HCT116 (cell line): ENCODE data around the gene APOH. TPM values are rescaled to one million over a fixed set of nuclear protein-coding genes. Genes with fewer than 3 reads are reported as not detected.

Source experiments
- ATAC-seq: fragments of 200-7000 bp; cut with Tn5 transposase; 2 replicates; pipeline ENCODE4 v1.9.1; 2020; ENCODE audit warnings: mild to moderate bottlenecking, moderate library complexity
- BruUV-seq: library from RNA; stranded (reverse); fragments of 400-500 nt; replicated peaks from 2 replicates; lab custom pipeline; 2021; lab: Mats Ljungman, UMichigan
- CTCF ChIA-PET: fragments of 300-600 bp; sonication (Branson Sonifier 250); formaldehyde crosslinking; loops from one replicate; lab custom pipeline; 2021; ENCODE audit warnings: antibody characterized with exemption; lab: Charles Lee
- POLR2A ChIA-PET: fragments of 300-600, 350-600 bp; sonication (Branson Sonifier 250); formaldehyde crosslinking; loops from one replicate; lab custom pipeline; 2021; ENCODE audit warnings: antibody characterized with exemption; lab: Charles Lee
- RAD21 ChIA-PET, 2 experiments: fragments of 300-600 bp; sonication (Branson Sonifier 250); formaldehyde crosslinking; loops; one replicate each; lab custom pipeline; 2023; ENCODE audit warnings: low total read pairs in 2 of 2; ENCODE audit not compliant: uncharacterized antibody in 2 of 2, unreplicated experiment in 2 of 2, low non-redundant PET in 1 of 2; lab: Charles Lee
- DNase-seq: peaks from one replicate; pipeline ENCODE4 v3.0.0-alpha.2; 2010; ENCODE audit warnings: low read depth, low spot score
- H2AFZ ChIP-seq: fragments of 200-600 bp; shearing (Covaris generic), sonication (generic); 2 replicates; pipeline ENCODE4 v1.6.1; 2017; ENCODE audit warnings: low read depth, mixed run types, mixed read lengths, antibody characterized with exemption, low read length; ENCODE audit not compliant: poor library complexity, severe bottlenecking
- H3K27ac ChIP-seq: 2 replicates; pipeline ENCODE4 v1.5.1; 2012; ENCODE audit warnings: low read depth, low read length
- H3K27me3 ChIP-seq: fragments of 200-600 bp; sonication (generic); 2 replicates; pipeline ENCODE4 v1.6.1; 2016; ENCODE audit warnings: mixed run types, low read length, mixed read lengths; ENCODE audit not compliant: insufficient read depth
- H3K36me3 ChIP-seq, 2 experiments: fragments of 200-500 bp in 1 of 2; fragments of 200-600 bp in 1 of 2; sonication (Bioruptor generic) in 1 of 2; sonication (generic) in 1 of 2; 2 replicates each; pipeline versions ENCODE4 v1.5.1 to v1.6.1; 2014 to 2016; ENCODE audit warnings: low read length in 2 of 2, inconsistent platforms in 1 of 2, mixed read lengths in 1 of 2, mixed run types in 1 of 2; ENCODE audit not compliant: insufficient read depth in 2 of 2, control insufficient read depth in 1 of 2
- H3K4me1 ChIP-seq, 2 experiments: fragments of 200-600 bp in 1 of 2; sonication (generic) in 1 of 2; 2 replicates each; pipeline versions ENCODE4 v1.5.1 to v1.6.1; 2012 to 2017; ENCODE audit warnings: low read length in 2 of 2, inconsistent platforms in 1 of 2, mild to moderate bottlenecking in 1 of 2, mixed read lengths in 1 of 2, mixed run types in 1 of 2, moderate library complexity in 1 of 2; ENCODE audit not compliant: insufficient read depth in 2 of 2, control insufficient read depth in 1 of 2
- H3K4me2 ChIP-seq: fragments of 200-600 bp; sonication (generic); 2 replicates; pipeline ENCODE4 v1.6.1; 2017; ENCODE audit warnings: mixed run types, low read length, mixed read lengths
- H3K4me3 ChIP-seq, 2 experiments: fragments of 200-600 bp in 1 of 2; sonication (generic) in 1 of 2; replicated peaks in 1 of 2; 2 replicates each; pipeline ENCODE4 v1.5.1; 2011 to 2016; ENCODE audit warnings: low read length in 2 of 2, control low read depth in 1 of 2, low read depth in 1 of 2, mild to moderate bottlenecking in 1 of 2, mixed read lengths in 1 of 2, mixed run types in 1 of 2
- H3K79me2 ChIP-seq: fragments of 200-600 bp; sonication (generic); 2 replicates; pipeline ENCODE4 v1.6.1; 2017; ENCODE audit warnings: mild to moderate bottlenecking, mixed run types, low read length, moderate library complexity, mixed read lengths; ENCODE audit not compliant: insufficient read depth
- H3K9ac ChIP-seq: fragments of 200-600 bp; sonication (generic); 2 replicates; pipeline ENCODE4 v1.6.1; 2016; ENCODE audit warnings: low read length, mixed read lengths
- H3K9me2 ChIP-seq: fragments of 200-600 bp; sonication (generic), shearing (Covaris generic); 2 replicates; pipeline ENCODE4 v1.6.1; 2017; ENCODE audit warnings: mixed run types, mild to moderate bottlenecking, moderate library complexity; ENCODE audit not compliant: insufficient read depth
- H3K9me3 ChIP-seq, 2 experiments: fragments of 200-500 bp in 1 of 2; fragments of 200-600 bp in 1 of 2; sonication (Bioruptor generic) in 1 of 2; sonication (generic) in 1 of 2; 2 replicates each; pipeline ENCODE4 v1.6.1; 2014 to 2017; ENCODE audit warnings: low read length in 2 of 2, mixed read lengths in 2 of 2, inconsistent platforms in 1 of 2, low read depth in 1 of 2, mild to moderate bottlenecking in 1 of 2, mixed run types in 1 of 2, moderate library complexity in 1 of 2; ENCODE audit not compliant: control insufficient read depth in 1 of 2, insufficient read depth in 1 of 2
- H4K20me1 ChIP-seq: fragments of 200-600 bp; sonication (generic), shearing (Covaris generic); 2 replicates; pipeline ENCODE4 v1.6.1; 2017; ENCODE audit warnings: mixed run types, mild to moderate bottlenecking, moderate library complexity; ENCODE audit not compliant: insufficient read depth
- CBX3 ChIP-seq: IDR thresholded peaks from 2 replicates; pipeline ENCODE4 v1.6.1; 2012; ENCODE audit warnings: low read depth
- CEBPB ChIP-seq: IDR thresholded peaks from 2 replicates; pipeline ENCODE4 v1.6.1; 2012; ENCODE audit warnings: low read depth
- CTCF ChIP-seq, 3 experiments: fragments of 200-600 bp in 1 of 3; sonication (generic) in 1 of 3; IDR thresholded peaks in 2 of 3; conservative IDR thresholded peaks in 1 of 3; 2 replicates each; pipeline ENCODE4 v1.5.1; 2012 to 2017; ENCODE audit warnings: low read depth in 2 of 3, low read length in 2 of 3, antibody characterized with exemption in 1 of 3, borderline replicate concordance in 1 of 3, control low read depth in 1 of 3, mild to moderate bottlenecking in 1 of 3, mixed read lengths in 1 of 3, mixed run types in 1 of 3, moderate library complexity in 1 of 3; ENCODE audit not compliant: insufficient read depth in 1 of 3
- EGR1 ChIP-seq: IDR thresholded peaks from 2 replicates; pipeline ENCODE4 v1.6.1; 2012; ENCODE audit warnings: low read depth
- ELF1 ChIP-seq: IDR thresholded peaks from 2 replicates; pipeline ENCODE4 v1.6.1; 2012; ENCODE audit warnings: low read depth, borderline replicate concordance
- EZH2 ChIP-seq: fragments of 200-600 bp; sonication (generic); IDR thresholded peaks from 2 replicates; pipeline ENCODE4 v1.6.1; 2017; ENCODE audit warnings: antibody characterized with exemption, mixed run types
- FOSL1 ChIP-seq: IDR thresholded peaks from 2 replicates; pipeline ENCODE4 v1.6.1; 2012; ENCODE audit warnings: low read depth
- MAX ChIP-seq: IDR thresholded peaks from 2 replicates; pipeline ENCODE4 v1.6.1; 2012
- POLR2AphosphoS5 ChIP-seq: IDR thresholded peaks from 2 replicates; pipeline ENCODE4 v1.6.1; 2011; ENCODE audit warnings: mild to moderate bottlenecking, low read depth, low read length, moderate library complexity
- SIN3A ChIP-seq: IDR thresholded peaks from 2 replicates; pipeline ENCODE4 v1.6.1; 2012; ENCODE audit warnings: low read depth
- SP1 ChIP-seq: IDR thresholded peaks from 2 replicates; pipeline ENCODE4 v1.6.1; 2012; ENCODE audit warnings: low read depth
- TCF7L2 ChIP-seq: IDR thresholded peaks from 2 replicates; pipeline ENCODE4 v1.7.0; 2011; ENCODE audit warnings: borderline replicate concordance, inconsistent platforms; ENCODE audit not compliant: insufficient read depth, insufficient read length; ENCODE audit errors: extremely low read depth
- YY1 ChIP-seq: IDR thresholded peaks from 2 replicates; pipeline ENCODE4 v1.6.1; 2011; ENCODE audit warnings: low read length, low read depth, moderate library complexity, mild to moderate bottlenecking; ENCODE audit not compliant: insufficient replicate concordance; ENCODE audit errors: extremely low read depth
- ZBTB33 ChIP-seq: IDR thresholded peaks from 2 replicates; pipeline ENCODE4 v1.6.1; 2011; ENCODE audit warnings: mild to moderate bottlenecking, low read length, moderate library complexity; ENCODE audit not compliant: insufficient replicate concordance; ENCODE audit errors: extremely low read depth
- ZFX ChIP-seq: fragments of 450-650 bp; IDR thresholded peaks from 2 replicates; pipeline ENCODE4 v1.6.1; 2017
- ZNF274 ChIP-seq: fragments of 200-500 bp; sonication (Bioruptor generic); IDR thresholded peaks from 2 replicates; pipeline ENCODE4 v1.6.1; 2014; ENCODE audit warnings: mild to moderate bottlenecking, low read depth, low read length, inconsistent platforms
- intact Hi-C: fragments of 100-400 bp; cut with micrococcal nuclease; formaldehyde crosslinking; loops from 2 replicates; pipeline ENCODE4 v1.10.0; 2022
- total RNA-seq: library from RNA; stranded (reverse); gene quantifications from one replicate; pipeline ENCODE4 v1.2.1, GENCODE V29; 2021; ENCODE audit not compliant: unreplicated experiment

APOH gene
- total RNA-seq, 1 experiment from 2014 or later = 1.7 TPM

GRCh38 chr17:66171692-66172091 lies 57.5 kb downstream of the APOH start:
- RAD21 ChIA-PET = no interaction called here
- ATAC-seq = no peak
- Histone ChIP-seq H3K27ac (no peak overlapping the region), H4K20me1 (no peaks in the 10 kb centered on the region), H3K4me1 (peaks cover 0 to 5% of the 10 kb centered on the region in 2 experiments; a peak in 1 of 4 replicates), H3K79me2 (no peaks in the 10 kb centered on the region), H3K36me3 (no peaks in the 10 kb centered on the region), H3K9me2 (no peaks in the 10 kb centered on the region), H3K27me3 (no peaks in the 10 kb centered on the region), H3K4me3 (no peak overlapping the region), H2AFZ (no peak overlapping the region), H3K9me3 (no peaks in the 10 kb centered on the region), H3K4me2 (no peak overlapping the region), H3K9ac (no peak overlapping the region)
- no TSS peak for BruUV-seq
- CTCF ChIA-PET = interaction anchor here (1.6 kb wide), 1 partner anchor 502 kb away, joined by 3 read pairs; no protein-coding TSS in a partner anchor
- POLR2A ChIA-PET = no interaction called here
- intact Hi-C loops = no loop called here
- no peak for DNase-seq
- TF ChIP-seq EGR1 = no peak
- no peak for TF ChIP-seq SP1
- no peak for TF ChIP-seq ZNF274
- no peak for TF ChIP-seq MAX
- TF ChIP-seq CBX3 = no peak
- no peak for TF ChIP-seq FOSL1

GRCh38 chr17:66171172-66171571 lies 58.0 kb downstream of the APOH start:
- Histone ChIP-seq H3K9me2 (no peaks in the 10 kb centered on the region), H3K27me3 (no peaks in the 10 kb centered on the region), H2AFZ (no peak overlapping the region), H3K4me3 (no peak overlapping the region), H4K20me1 (no peaks in the 10 kb centered on the region), H3K9me3 (no peaks in the 10 kb centered on the region), H3K4me2 (no peak overlapping the region), H3K36me3 (no peaks in the 10 kb centered on the region), H3K4me1 (peaks cover 0 to 3% of the 10 kb centered on the region in 2 experiments; a peak in 1 of 4 replicates), H3K9ac (no peak overlapping the region), H3K79me2 (no peaks in the 10 kb centered on the region), H3K27ac (no peak overlapping the region)
- intact Hi-C loops = no loop called here
- no peak for ATAC-seq
- no peak for DNase-seq
- no TSS peak for BruUV-seq
- POLR2A ChIA-PET = no interaction called here
- RAD21 ChIA-PET = no interaction called here
- CTCF ChIA-PET = interaction anchor here (1.6 kb wide), 1 partner anchor 503 kb away, joined by 3 read pairs; no protein-coding TSS in a partner anchor
- no peak for TF ChIP-seq CTCF (IDR thresholded peaks at IDR 0.05 in 2 of 3, conservative IDR thresholded peaks at IDR 0.05 in 1 of 3; ENCODE audit: borderline replicate concordance in 1 of 3, insufficient read depth in 1 of 3, low read depth in 2 of 3, low read length in 2 of 3)
- TF ChIP-seq ELF1 = no peak
- TF ChIP-seq MAX = no peak
- no peak for TF ChIP-seq YY1
- TF ChIP-seq ZNF274 = no peak
- no peak for TF ChIP-seq SIN3A
- no peak for TF ChIP-seq CEBPB
- TF ChIP-seq CBX3 = no peak
- no peak for TF ChIP-seq ZFX
- no peak for TF ChIP-seq ZBTB33
- no peak for TF ChIP-seq SP1
- TF ChIP-seq FOSL1 = no peak
- TF ChIP-seq EGR1 = no peak
- no peak for TF ChIP-seq EZH2
- TF ChIP-seq TCF7L2 = no peak
- no peak for TF ChIP-seq POLR2AphosphoS5
